ENCODE measurements around the gene LRRC74A. TPM values are rescaled to one million over a fixed set of nuclear protein-coding genes. Genes with fewer than 3 reads are reported as not detected.

Gene LRRC74A
- total RNA-seq, 1 donor from 2014 or later: not detected

- DNase-seq (ENCODE audit: low read depth, low spot score): no peak
These were observed 15.7 kb upstream of the LRRC74A start for GRCh38 chr14:76810525-76810924.

GRCh38 chr14:76810953-76811400 lies 15.2 kb upstream of the LRRC74A start:
- no peak for DNase-seq (ENCODE audit: low read depth, low spot score)

GRCh38 chr14:76811561-76811960 lies 14.6 kb upstream of the LRRC74A start:
- DNase-seq (ENCODE audit: low read depth, low spot score): no peak

- DNase-seq (ENCODE audit: low read depth, low spot score): no peak
These were observed 14.2 kb upstream of the LRRC74A start for GRCh38 chr14:76812093-76812421.

GRCh38 chr14:76812422-76813383 lies 13.5 kb upstream of the LRRC74A start, which contains the start of gene ANGEL1:
ANGEL1 (minus strand) TSS chr14:76812882; CDS start chr14:76812827, 55 bp downstream.
- peak; percentile 77 for DNase-seq (ENCODE audit: low read depth, low spot score)

- DNase-seq (ENCODE audit: low read depth, low spot score): no peak
These were observed 11.2 kb upstream of the LRRC74A start for GRCh38 chr14:76814726-76815645.

GRCh38 chr14:76820700-76821099 lies 5.5 kb upstream of the LRRC74A start:
- DNase-seq (ENCODE audit: low read depth, low spot score): no peak

- no peak for DNase-seq (ENCODE audit: low read depth, low spot score)
These were observed 1.6 kb downstream of the LRRC74A start for GRCh38 chr14:76827696-76828296.

GRCh38 chr14:76828339-76829012 lies 2.3 kb downstream of the LRRC74A start:
- no peak for DNase-seq (ENCODE audit: low read depth, low spot score)

- DNase-seq (ENCODE audit: low read depth, low spot score): peak; percentile 10
These were observed 2.8 kb downstream of the LRRC74A start for GRCh38 chr14:76829013-76829365.

GRCh38 chr14:76829650-76830421 lies 3.6 kb downstream of the LRRC74A start:
- no peak for DNase-seq (ENCODE audit: low read depth, low spot score)

- no peak for DNase-seq (ENCODE audit: low read depth, low spot score)
These were observed 4.3 kb downstream of the LRRC74A start for GRCh38 chr14:76830556-76830955.

- DNase-seq (ENCODE audit: low read depth, low spot score): no peak
These were observed 6.3 kb downstream of the LRRC74A start for GRCh38 chr14:76832503-76832988.

- no peak for DNase-seq (ENCODE audit: low read depth, low spot score)
These were observed 6.8 kb downstream of the LRRC74A start for GRCh38 chr14:76833011-76833410.

GRCh38 chr14:76834241-76834661 lies 8.0 kb downstream of the LRRC74A start:
- no peak for DNase-seq (ENCODE audit: low read depth, low spot score)

- no peak for DNase-seq (ENCODE audit: low read depth, low spot score)
These were observed 9.9 kb downstream of the LRRC74A start for GRCh38 chr14:76836029-76836630.

- no peak for DNase-seq (ENCODE audit: low read depth, low spot score)
These were observed 11.3 kb downstream of the LRRC74A start for GRCh38 chr14:76837524-76837923.

GRCh38 chr14:76842414-76842813 lies 16.2 kb downstream of the LRRC74A start:
- DNase-seq (ENCODE audit: low read depth, low spot score): no peak

- peak; percentile 87 for DNase-seq (ENCODE audit: low read depth, low spot score)
These were observed 18.0 kb downstream of the LRRC74A start for GRCh38 chr14:76844223-76844622.

Data from pulmonary artery endothelial cell (primary cell).